DMS114 treated with DMSO at 0.1 percent for 48 hours (cell line): ENCODE measurements around the gene KREMEN1.

Source experiments
- DNase-seq: peaks from one replicate; lab custom pipeline; 2025; ENCODE audit not compliant: unreplicated experiment; lab: John Stamatoyannopoulos, UW

Gene KREMEN1

GRCh38 chr22:29183971-29184848 is 111.4 kb downstream of the KREMEN1 start:
- DNase-seq: no peak

GRCh38 chr22:29184849-29185490 is 112.1 kb downstream of the KREMEN1 start:
- no peak for DNase-seq

- no peak for DNase-seq
These were observed 113.5 kb downstream of the KREMEN1 start for GRCh38 chr22:29186302-29186701.

- no peak for DNase-seq
These were observed 115.0 kb downstream of the KREMEN1 start for GRCh38 chr22:29187831-29188230.

GRCh38 chr22:29190051-29190450 is 117.2 kb downstream of the KREMEN1 start:
- no peak for DNase-seq

- no peak for DNase-seq
These were observed 118.1 kb downstream of the KREMEN1 start for GRCh38 chr22:29190918-29191317.

GRCh38 chr22:29193021-29193420 is 120.2 kb downstream of the KREMEN1 start:
- no peak for DNase-seq

GRCh38 chr22:29194184-29194583 is 121.3 kb downstream of the KREMEN1 start:
- DNase-seq: no peak

- no peak for DNase-seq
These were observed 122.5 kb downstream of the KREMEN1 start for GRCh38 chr22:29195118-29195963.

- no peak for DNase-seq
These were observed 123.3 kb downstream of the KREMEN1 start for GRCh38 chr22:29195964-29196666.

- DNase-seq: no peak
These were observed 124.3 kb downstream of the KREMEN1 start for GRCh38 chr22:29197096-29197495.

- no peak for DNase-seq
These were observed 125.4 kb downstream of the KREMEN1 start for GRCh38 chr22:29198240-29198639.

- DNase-seq: no peak
These were observed 127.0 kb downstream of the KREMEN1 start for GRCh38 chr22:29199702-29200400.

- DNase-seq: no peak
These were observed 128.1 kb downstream of the KREMEN1 start for GRCh38 chr22:29200901-29201300.

GRCh38 chr22:29201782-29202181 is 128.9 kb downstream of the KREMEN1 start:
- DNase-seq: no peak

GRCh38 chr22:29202212-29203192 is 129.7 kb downstream of the KREMEN1 start:
- DNase-seq: no peak

GRCh38 chr22:29203488-29204454 is 130.9 kb downstream of the KREMEN1 start:
- DNase-seq: no peak
